Neural progenitor cell (in vitro differentiated cells): Measurements from ENCODE around the gene NATD1. TPM values are rescaled to one million over a fixed set of nuclear protein-coding genes. Genes with fewer than 3 reads are reported as not detected.
"Not testable (repeated sequence)": the region's sequence is repeated elsewhere in the genome, so short reads cannot be mapped to it uniquely, and the experiment has no call there.

ENCODE experiments used
- DNase-seq: peaks from one replicate; pipeline ENCODE4 v3.0.0-alpha.2; 2016; ENCODE audit warnings: low spot score
- H2AFZ ChIP-seq: fragments of 200-600 bp; sonication (generic); replicated peaks from 2 replicates; pipeline ENCODE4 v1.6.1; 2016; ENCODE audit warnings: antibody characterized with exemption
- H3F3A ChIP-seq: fragments of 200-600 bp; sonication (generic); 2 replicates; pipeline ENCODE4 v1.6.1; 2016; ENCODE audit warnings: antibody characterized with exemption, low read depth
- H3K27ac ChIP-seq: fragments of 200-600 bp; sonication (generic); 2 replicates; pipeline ENCODE4 v1.5.1; 2016; ENCODE audit warnings: mild to moderate bottlenecking
- H3K27me3 ChIP-seq: fragments of 200-600 bp; sonication (generic); 2 replicates; pipeline ENCODE4 v1.6.1; 2016; ENCODE audit warnings: mild to moderate bottlenecking, moderate library complexity
- H3K36me3 ChIP-seq: fragments of 200-600 bp; sonication (generic); 2 replicates; pipeline ENCODE4 v1.5.1; 2016
- H3K4me1 ChIP-seq: fragments of 200-600 bp; sonication (generic); 2 replicates; pipeline ENCODE4 v1.6.1; 2016; ENCODE audit warnings: mixed run types
- H3K4me2 ChIP-seq: fragments of 200-600 bp; sonication (generic); 2 replicates; pipeline ENCODE4 v1.6.1; 2016
- H3K4me3 ChIP-seq: fragments of 200-600 bp; sonication (generic); 2 replicates; pipeline ENCODE4 v1.5.1; 2016
- H3K79me2 ChIP-seq: fragments of 200-600 bp; sonication (generic); 2 replicates; pipeline ENCODE4 v1.6.1; 2016; ENCODE audit warnings: low read depth
- H3K9ac ChIP-seq: fragments of 200-600 bp; sonication (generic); 2 replicates; pipeline ENCODE4 v1.6.1; 2016
- H3K9me3 ChIP-seq: fragments of 200-600 bp; sonication (generic); 2 replicates; pipeline ENCODE4 v1.5.1; 2016; ENCODE audit warnings: low read depth
- H4K20me1 ChIP-seq: fragments of 200-600 bp; sonication (generic); 2 replicates; pipeline ENCODE4 v1.6.1; 2016; ENCODE audit warnings: low read depth
- H3K27ac Mint-ChIP-seq: 3 replicates; pipeline ENCODE4 v1.8.0; 2021; ENCODE audit warnings: mixed read lengths
- H3K27me3 Mint-ChIP-seq: 2 replicates; pipeline ENCODE4 v1.8.0; 2022; ENCODE audit warnings: low read depth, mild to moderate bottlenecking, inconsistent platforms, moderate library complexity, mixed read lengths; ENCODE audit not compliant: insufficient read depth
- H3K36me3 Mint-ChIP-seq: 3 replicates; pipeline ENCODE4 v1.8.0; 2021; ENCODE audit warnings: mixed read lengths
- H3K4me1 Mint-ChIP-seq: 3 replicates; pipeline ENCODE4 v1.8.0; 2021; ENCODE audit warnings: mixed read lengths
- H3K4me3 Mint-ChIP-seq: 3 replicates; pipeline ENCODE4 v1.8.0; 2021; ENCODE audit warnings: mild to moderate bottlenecking, moderate library complexity, mixed read lengths
- H3K9me3 Mint-ChIP-seq: 3 replicates; pipeline ENCODE4 v1.8.0; 2020; ENCODE audit warnings: mixed read lengths
- CTCF ChIP-seq: fragments of 200-600 bp; sonication (generic); IDR thresholded peaks from 2 replicates; pipeline ENCODE4 v1.5.1; 2017; ENCODE audit warnings: antibody characterized with exemption, mild to moderate bottlenecking
- EZH2 ChIP-seq: fragments of 200-600 bp; sonication (generic); IDR thresholded peaks from 2 replicates; pipeline ENCODE4 v1.6.1; 2017; ENCODE audit warnings: antibody characterized with exemption, mild to moderate bottlenecking, moderate library complexity
- EZH2phosphoT487 ChIP-seq: fragments of 200-600 bp; sonication (generic); IDR thresholded peaks from 2 replicates; pipeline ENCODE4 v1.6.1; 2017; ENCODE audit warnings: antibody characterized with exemption
- total RNA-seq: library from RNA; depleted of rRNA; stranded (reverse); fragments of >200 nt; gene quantifications from 2 replicates; pipeline ENCODE4 v1.2.3, GENCODE V29; 2015; ENCODE audit warnings: low replicate concordance

NATD1 gene
- total RNA-seq, 1 donor from 2014 or later, result 4.3 TPM

- no peaks in the 10 kb centered on the region for H3K9me3 ChIP-seq
- no peaks in the 10 kb centered on the region for H3F3A ChIP-seq
- no peak overlapping the region for H3K4me2 ChIP-seq
- H3K27ac Mint-ChIP-seq, result peak overlapping the region; percentile 78
- no peaks in the 10 kb centered on the region for H3K79me2 ChIP-seq
- no peak overlapping the region for H2AFZ ChIP-seq
- H4K20me1 ChIP-seq, result no peaks in the 10 kb centered on the region
- H3K4me1 ChIP-seq, result no peaks in the 10 kb centered on the region
- no peaks in the 10 kb centered on the region for H3K27me3 ChIP-seq
- TF ChIP-seq EZH2 (no peak), CTCF (no peak), EZH2phosphoT487 (no peak)
- H3K27me3 Mint-ChIP-seq, result peaks cover 7% of the 10 kb centered on the region
- peaks cover 2% of the 10 kb centered on the region for H3K36me3 Mint-ChIP-seq
- H3K4me3 ChIP-seq, result no peak overlapping the region
- no peak for DNase-seq
- H3K27ac ChIP-seq, result no peak overlapping the region
- peaks cover under 1% of the 10 kb centered on the region for H3K4me1 Mint-ChIP-seq
- H3K9me3 Mint-ChIP-seq, result peaks cover 8% of the 10 kb centered on the region
- no peak overlapping the region for H3K9ac ChIP-seq
- no peak overlapping the region for H3K4me3 Mint-ChIP-seq
- H3K36me3 ChIP-seq, result no peaks in the 10 kb centered on the region
Measured at GRCh38 chr17:21228111-21228510, 25.1 kb downstream of the NATD1 start.

GRCh38 chr17:21227277-21227676, 25.9 kb downstream of the NATD1 start:
- not testable (repeated sequence) for H3K4me1 Mint-ChIP-seq, H3K9me3 Mint-ChIP-seq, H3K4me3 ChIP-seq, H3K9ac ChIP-seq, H3K27ac Mint-ChIP-seq, H4K20me1 ChIP-seq, H3K36me3 ChIP-seq, H2AFZ ChIP-seq, H3K27me3 ChIP-seq, H3K79me2 ChIP-seq, H3K27me3 Mint-ChIP-seq, H3K4me2 ChIP-seq, H3F3A ChIP-seq, H3K9me3 ChIP-seq, H3K27ac ChIP-seq, DNase-seq, H3K4me1 ChIP-seq, H3K4me3 Mint-ChIP-seq, H3K36me3 Mint-ChIP-seq

GRCh38 chr17:21223086-21223485, 30.1 kb downstream of the NATD1 start:
- H3K27ac Mint-ChIP-seq, result no peak overlapping the region
- no peak for DNase-seq

More at GRCh38 chr17:21223086-21223485, 30.1 kb downstream of the NATD1 start:
- Histone ChIP-seq H3K4me2 (no peak overlapping the region), H3K9me3 (no peaks in the 10 kb centered on the region), H3F3A (no peaks in the 10 kb centered on the region), H4K20me1 (no peaks in the 10 kb centered on the region), H3K9ac (no peak overlapping the region), H3K4me3 (no peak overlapping the region), H3K27ac (no peak overlapping the region), H2AFZ (no peak overlapping the region), H3K36me3 (no peaks in the 10 kb centered on the region), H3K4me1 (no peaks in the 10 kb centered on the region), H3K27me3 (no peaks in the 10 kb centered on the region), H3K79me2 (no peaks in the 10 kb centered on the region)
- Mint-ChIP-seq H3K9me3 (peaks cover 5% of the 10 kb centered on the region), H3K4me1 (no peaks in the 10 kb centered on the region), H3K27me3 (peaks cover 2% of the 10 kb centered on the region), H3K4me3 (no peak overlapping the region), H3K36me3 (peaks cover 9% of the 10 kb centered on the region)
- TF ChIP-seq CTCF (no peak), EZH2phosphoT487 (no peak), EZH2 (no peak)
